ENCODE data around the gene HERC6. TPM values are rescaled to one million over a fixed set of nuclear protein-coding genes. Genes with fewer than 3 reads are reported as not detected.

HERC6 gene
- total RNA-seq, 2 donors from 2014 or later = 2.3 to 8.8 TPM

- no peak for ATAC-seq
- no peak overlapping the region for H3K27ac ChIP-seq
- TF ChIP-seq, protein P1, sequence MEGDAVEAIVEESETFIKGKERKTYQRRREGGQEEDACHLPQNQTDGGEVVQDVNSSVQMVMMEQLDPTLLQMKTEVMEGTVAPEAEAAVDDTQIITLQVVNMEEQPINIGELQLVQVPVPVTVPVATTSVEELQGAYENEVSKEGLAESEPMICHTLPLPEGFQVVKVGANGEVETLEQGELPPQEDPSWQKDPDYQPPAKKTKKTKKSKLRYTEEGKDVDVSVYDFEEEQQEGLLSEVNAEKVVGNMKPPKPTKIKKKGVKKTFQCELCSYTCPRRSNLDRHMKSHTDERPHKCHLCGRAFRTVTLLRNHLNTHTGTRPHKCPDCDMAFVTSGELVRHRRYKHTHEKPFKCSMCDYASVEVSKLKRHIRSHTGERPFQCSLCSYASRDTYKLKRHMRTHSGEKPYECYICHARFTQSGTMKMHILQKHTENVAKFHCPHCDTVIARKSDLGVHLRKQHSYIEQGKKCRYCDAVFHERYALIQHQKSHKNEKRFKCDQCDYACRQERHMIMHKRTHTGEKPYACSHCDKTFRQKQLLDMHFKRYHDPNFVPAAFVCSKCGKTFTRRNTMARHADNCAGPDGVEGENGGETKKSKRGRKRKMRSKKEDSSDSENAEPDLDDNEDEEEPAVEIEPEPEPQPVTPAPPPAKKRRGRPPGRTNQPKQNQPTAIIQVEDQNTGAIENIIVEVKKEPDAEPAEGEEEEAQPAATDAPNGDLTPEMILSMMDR (IDR thresholded peaks at IDR 0.05) = no peak
- no peak for TF ChIP-seq POLR2A (IDR thresholded peaks at IDR 0.05)
- H3K4me1 ChIP-seq = no peaks in the 10 kb centered on the region
- no peaks in the 10 kb centered on the region for H3K27me3 ChIP-seq
- peaks cover 0 to 2% of the 10 kb centered on the region in 2 donors for H3K36me3 ChIP-seq (replicated peaks in 1 of 2; ENCODE audit: insufficient read depth in 1 of 2, low read depth in 2 of 2)
- H3K9me3 ChIP-seq = no peaks in the 10 kb centered on the region
- intact Hi-C loops (cut with DNase I) = no loop called here
- no peak overlapping the region for H3K4me3 ChIP-seq
- 83 to 91% methylated on average over 2 to 4 of the region's 5 CpGs for WGBS, 2 donors
- no peak for DNase-seq
Measured at GRCh38 chr4:88477229-88477860, 98.7 kb downstream of the HERC6 start.

- no peak for TF ChIP-seq POLR2A (IDR thresholded peaks at IDR 0.05)
- TF ChIP-seq, protein P1 (IDR thresholded peaks at IDR 0.05) = no peak
- Histone ChIP-seq H3K36me3 (replicated peaks in 1 of 2; ENCODE audit: insufficient read depth in 1 of 2, low read depth in 2 of 2) (no peaks in the 10 kb centered on the region), H3K4me3 (no peak overlapping the region)
Measured at GRCh38 chr4:88478247-88478646, 99.6 kb downstream of the HERC6 start.

DNA sequence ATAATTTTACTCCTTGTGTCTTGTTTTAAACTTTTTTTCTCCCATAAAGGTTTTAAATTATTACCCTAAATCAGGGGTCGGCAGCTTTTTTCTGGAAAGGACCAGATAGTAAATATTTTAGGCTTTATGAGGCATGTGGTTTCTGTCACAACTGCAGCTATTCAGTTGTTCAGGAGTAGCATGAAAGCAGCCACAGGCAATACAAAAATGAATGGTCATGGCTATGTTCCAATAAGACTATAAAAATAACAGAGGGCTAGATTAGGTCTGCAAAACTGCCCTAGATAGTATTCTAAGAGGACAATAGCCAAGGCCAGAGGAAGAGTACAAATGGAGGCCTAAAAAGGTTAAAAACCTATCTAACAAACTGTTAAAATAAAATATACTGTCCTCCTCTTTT lies 102.9 kb downstream of the HERC6 start:
- no peak for DNase-seq

More at GRCh38 chr4:88478247-88478646, 99.6 kb downstream of the HERC6 start:
- no peak for ATAC-seq
- intact Hi-C loops (cut with DNase I) = no loop called here
- WGBS, 2 donors = 60 to 63% methylated on average over 2 of the region's 2 CpGs
- H3K27ac ChIP-seq = no peak overlapping the region
- no peaks in the 10 kb centered on the region for H3K9me3 ChIP-seq
- H3K27me3 ChIP-seq = no peaks in the 10 kb centered on the region
- DNase-seq = no peak
- no peaks in the 10 kb centered on the region for H3K4me1 ChIP-seq

GRCh38 chr4:88489100-88489761 lies 110.6 kb downstream of the HERC6 start:
- ATAC-seq (no peak), DNase-seq (no peak)
- Histone ChIP-seq H3K36me3 (replicated peaks in 1 of 2; ENCODE audit: insufficient read depth in 1 of 2, low read depth in 2 of 2) (no peaks in the 10 kb centered on the region), H3K9me3 (no peaks in the 10 kb centered on the region), H3K4me1 (no peaks in the 10 kb centered on the region), H3K27ac (no peak overlapping the region), H3K4me3 (no peak overlapping the region), H3K27me3 (no peaks in the 10 kb centered on the region)
- TF ChIP-seq, protein P1 (IDR thresholded peaks at IDR 0.05) = no peak
- TF ChIP-seq POLR2A (IDR thresholded peaks at IDR 0.05) = no peak
- intact Hi-C loops (cut with DNase I) = no loop called here
- WGBS, 2 donors = 66 to 79% methylated on average over 4 of the region's 4 CpGs

More for the DNA sequence above, 102.9 kb downstream of the HERC6 start:
- Histone ChIP-seq H3K4me1 (no peaks in the 10 kb centered on the region), H3K36me3 (replicated peaks in 1 of 2; ENCODE audit: insufficient read depth in 1 of 2, low read depth in 2 of 2) (no peaks in the 10 kb centered on the region), H3K27ac (no peak overlapping the region), H3K4me3 (no peak overlapping the region), H3K9me3 (no peaks in the 10 kb centered on the region), H3K27me3 (no peaks in the 10 kb centered on the region)
- ATAC-seq = no peak
- intact Hi-C loops (cut with DNase I) = no loop called here
- WGBS, 2 donors = 82 to 86% methylated on average over 1 of the region's 1 CpG
- TF ChIP-seq, protein P1 (IDR thresholded peaks at IDR 0.05) = no peak
- no peak for TF ChIP-seq POLR2A (IDR thresholded peaks at IDR 0.05)

Small RNA genes lying within 50 kb of the gene (small RNA-seq; reads per million reads assigned to genes)
- gene RF00019 = not detected

Other genes starting within 250 kb of the HERC6 start
- gene ABCG2, start 220.2 kb upstream of the HERC6 start, total RNA-seq = 1 to 10 TPM in 1 of 2 donors, under 1 TPM in 1; 0.66 to 2.1 TPM
- gene PPM1K, start 94.3 kb upstream of the HERC6 start, total RNA-seq = 10 to 100 TPM; 29.3 to 56.4 TPM
- 1 to 10 TPM; 2.6 to 3.9 TPM for gene HERC5, start 78.3 kb downstream of the HERC6 start, total RNA-seq
- 10 to 100 TPM; 56.4 to 79.4 TPM for gene PYURF, start 144.9 kb downstream of the HERC6 start, total RNA-seq
- gene HERC3, start 213.6 kb downstream of the HERC6 start, total RNA-seq = 10 to 100 TPM; 10.9 to 19.5 TPM

Data from body of pancreas (tissue), 4 donors.